PC-3 (cell line): ENCODE results near the gene PSMG3. TPM values are rescaled to one million over a fixed set of nuclear protein-coding genes. Genes with fewer than 3 reads are reported as not detected.

Experiments
- ATAC-seq: fragments of 200-7000 bp; cut with Tn5 transposase; 2 replicates; pipeline ENCODE4 v1.9.1; 2020; ENCODE audit warnings: mild to moderate bottlenecking, moderate library complexity
- BruUV-seq: library from RNA; stranded (reverse); fragments of 400-500 nt; replicated peaks from 2 replicates; lab custom pipeline; 2021; lab: Mats Ljungman, UMichigan
- CTCF ChIA-PET: fragments of 300-600 bp; sonication (Branson Sonifier 250); formaldehyde crosslinking; loops from one replicate; lab custom pipeline; 2022; ENCODE audit warnings: antibody characterized with exemption; lab: Charles Lee
- POLR2A ChIA-PET: fragments of 300-600 bp; sonication (Branson Sonifier 250); formaldehyde crosslinking; loops from one replicate; lab custom pipeline; 2022; ENCODE audit warnings: antibody characterized with exemption; ENCODE audit not compliant: unreplicated experiment; lab: Charles Lee
- DNase-seq: peaks from one replicate; pipeline ENCODE4 v3.0.0-alpha.2; 2015
- H2AFZ ChIP-seq: fragments of 300-600 bp; sonication (generic); 2 replicates; pipeline ENCODE4 v1.6.0; 2016; ENCODE audit warnings: antibody characterized with exemption, low read length
- H3F3A ChIP-seq: fragments of 300-600 bp; sonication (generic); one replicate; pipeline ENCODE4 v1.6.0; 2017; ENCODE audit warnings: antibody characterized with exemption, low read length, control low read depth, mild to moderate bottlenecking; ENCODE audit not compliant: unreplicated experiment
- H3K27ac ChIP-seq: fragments of 300-600 bp; sonication (generic); 2 replicates; pipeline ENCODE4 v1.5.1; 2016; ENCODE audit warnings: mild to moderate bottlenecking, low read length
- H3K27me3 ChIP-seq: fragments of 300-600 bp; sonication (generic); 2 replicates; pipeline ENCODE4 v1.6.1; 2016; ENCODE audit warnings: low read length, mixed read lengths
- H3K36me3 ChIP-seq: fragments of 300-600 bp; sonication (generic); 2 replicates; pipeline ENCODE4 v1.6.1; 2016; ENCODE audit warnings: low read depth, mixed run types, low read length, mixed read lengths
- H3K4me1 ChIP-seq: fragments of 300-600 bp; sonication (generic); 2 replicates; pipeline ENCODE4 v1.5.1; 2016; ENCODE audit warnings: low read length; ENCODE audit not compliant: insufficient read depth
- H3K4me2 ChIP-seq: fragments of 300-600 bp; sonication (generic); 2 replicates; pipeline ENCODE4 v1.6.0; 2016; ENCODE audit warnings: low read length
- H3K4me3 ChIP-seq: fragments of 300-600 bp; sonication (generic); 2 replicates; pipeline ENCODE4 v1.5.1; 2016; ENCODE audit warnings: mild to moderate bottlenecking, low read length, mixed read lengths
- H3K79me2 ChIP-seq: fragments of 300-600 bp; sonication (generic); 2 replicates; pipeline ENCODE4 v1.6.1; 2017; ENCODE audit warnings: low read length, mixed read lengths
- H3K9ac ChIP-seq: fragments of 300-600 bp; sonication (generic); 2 replicates; pipeline ENCODE4 v1.6.0; 2016; ENCODE audit warnings: mild to moderate bottlenecking, low read length
- H3K9me2 ChIP-seq: fragments of 300-600 bp; sonication (generic); replicated peaks from 2 replicates; pipeline ENCODE4 v1.6.1; 2016; ENCODE audit warnings: mixed run types, low read length, mixed read lengths
- H3K9me3 ChIP-seq: fragments of 300-600 bp; sonication (generic); 2 replicates; pipeline ENCODE4 v1.6.1; 2016; ENCODE audit warnings: low read length, mixed read lengths
- H4K20me1 ChIP-seq: fragments of 300-600 bp; sonication (generic); 2 replicates; pipeline ENCODE4 v1.6.1; 2016; ENCODE audit warnings: low read length, mixed read lengths
- CTCF ChIP-seq: fragments of 300-600 bp; sonication (generic); conservative IDR thresholded peaks from 2 replicates; pipeline ENCODE4 v1.5.1; 2017; ENCODE audit warnings: antibody characterized with exemption, low read depth, mild to moderate bottlenecking, low read length
- EZH2 ChIP-seq: fragments of 300-600 bp; sonication (generic); IDR thresholded peaks from one replicate; pipeline ENCODE4 v1.6.1; 2017; ENCODE audit warnings: antibody characterized with exemption, mild to moderate bottlenecking, low read length; ENCODE audit not compliant: unreplicated experiment
- EZH2phosphoT487 ChIP-seq: fragments of 300-600 bp; sonication (generic); IDR thresholded peaks from 2 replicates; pipeline ENCODE4 v1.6.1; 2018; ENCODE audit warnings: mild to moderate bottlenecking, antibody characterized with exemption, low read length, borderline replicate concordance
- intact Hi-C: fragments of 100-400 bp; cut with micrococcal nuclease; formaldehyde crosslinking; loops from 2 replicates; pipeline ENCODE4 v1.9.0; 2023
- total RNA-seq: library from RNA; depleted of rRNA; stranded (reverse); fragments of >200 nt; gene quantifications from 2 replicates; pipeline ENCODE4 v1.2.3, GENCODE V29; 2014

The PSMG3 gene
- total RNA-seq, 1 experiment from 2014 or later: 133 TPM

GRCh38 chr7:1561036-1561940, 8.5 kb downstream of the PSMG3 start:
- Histone ChIP-seq H4K20me1 (no peaks in the 10 kb centered on the region), H3K9me3 (no peaks in the 10 kb centered on the region), H3K9ac (no peak overlapping the region), H3K4me2 (no peak overlapping the region), H3K4me1 (peaks cover 34% of the 10 kb centered on the region), H3K27ac (no peak overlapping the region), H2AFZ (no peak overlapping the region), H3K36me3 (peaks cover 5% of the 10 kb centered on the region; the same call in 1 of the 2 replicates), H3F3A (no peaks in the 10 kb centered on the region), H3K79me2 (peaks cover 4% of the 10 kb centered on the region), H3K9me2 (no peaks in the 10 kb centered on the region), H3K27me3 (no peaks in the 10 kb centered on the region), H3K4me3 (no peak overlapping the region)
- no peak for ATAC-seq
- POLR2A ChIA-PET: no interaction called here
- intact Hi-C loops: no loop called here
- no peak for DNase-seq
- TF ChIP-seq EZH2 (no peak), EZH2phosphoT487 (no peak), CTCF (no peak)
- no TSS peak for BruUV-seq
- CTCF ChIA-PET: no interaction called here

- H3K27me3 ChIP-seq: no peaks in the 10 kb centered on the region
- H3K79me2 ChIP-seq: no peaks in the 10 kb centered on the region
- ChIA-PET CTCF (no interaction called here), POLR2A (no interaction called here)
- H3K9me2 ChIP-seq: no peaks in the 10 kb centered on the region
- no peak overlapping the region for H2AFZ ChIP-seq
- BruUV-seq: no TSS peak
- ATAC-seq (no peak), DNase-seq (no peak)
- H4K20me1 ChIP-seq: no peaks in the 10 kb centered on the region
- no peak overlapping the region for H3K4me2 ChIP-seq
- no peak for TF ChIP-seq EZH2
- intact Hi-C loops: no loop called here
- no peaks in the 10 kb centered on the region for H3K9me3 ChIP-seq
- H3K4me3 ChIP-seq: no peak overlapping the region
- peaks cover 38% of the 10 kb centered on the region for H3K4me1 ChIP-seq
- no peaks in the 10 kb centered on the region for H3F3A ChIP-seq
- H3K36me3 ChIP-seq: peaks cover 5% of the 10 kb centered on the region; the same call in 1 of the 2 replicates
- H3K9ac ChIP-seq: no peak overlapping the region
- no peak overlapping the region for H3K27ac ChIP-seq
Observed at GRCh38 chr7:1560620-1561031, 9.2 kb downstream of the PSMG3 start.

GRCh38 chr7:1559626-1560590, 9.9 kb downstream of the PSMG3 start:
- Histone ChIP-seq H3K9ac (peak overlapping the region; percentile 52), H3K9me3 (no peaks in the 10 kb centered on the region), H3K27me3 (no peaks in the 10 kb centered on the region), H3K4me2 (peak overlapping the region; percentile 54; the same call in 1 of the 2 replicates), H3F3A (no peaks in the 10 kb centered on the region), H3K36me3 (no peaks in the 10 kb centered on the region), H3K27ac (peak overlapping the region; percentile 77), H3K4me1 (peaks cover 44% of the 10 kb centered on the region), H4K20me1 (no peaks in the 10 kb centered on the region), H3K9me2 (no peaks in the 10 kb centered on the region), H3K4me3 (no peak overlapping the region), H3K79me2 (peaks cover 4% of the 10 kb centered on the region), H2AFZ (no peak overlapping the region)
- no peak for ATAC-seq
- DNase-seq: no peak
- CTCF ChIA-PET: no interaction called here
- POLR2A ChIA-PET: no interaction called here
- TF ChIP-seq EZH2phosphoT487: no peak
- no peak for TF ChIP-seq EZH2
- TF ChIP-seq CTCF: no peak
- intact Hi-C loops: no loop called here
- no TSS peak for BruUV-seq
